Endothelial cell of umbilical vein (primary cell): ENCODE results near the gene RPRD2. TPM values are rescaled to one million over a fixed set of nuclear protein-coding genes. Genes with fewer than 3 reads are reported as not detected.

ENCODE experiments used
- BruUV-seq: library from RNA; stranded (reverse); fragments of 400-500 nt; replicated peaks from 2 replicates; lab custom pipeline; 2021; lab: Mats Ljungman, UMichigan
- CTCF ChIA-PET: fragments of 300-600, 350-600 bp; sonication (Branson Sonifier 250); formaldehyde crosslinking; loops from one replicate; lab custom pipeline; 2021; ENCODE audit warnings: antibody characterized with exemption, inconsistent platforms; lab: Charles Lee
- POLR2A ChIA-PET: fragments of 300-600, 350-600 bp; sonication (Branson Sonifier 250); formaldehyde crosslinking; loops from one replicate; lab custom pipeline; 2021; ENCODE audit warnings: antibody characterized with exemption, inconsistent platforms; lab: Charles Lee
- DNase-seq: peaks from one replicate; pipeline ENCODE4 v3.0.0-alpha.2; 2011; ENCODE audit warnings: low read depth, low spot score
- FAIRE-seq: peaks from 2 replicates; lab custom pipeline; 2011; peaks lifted over from hg19 to GRCh38; lab: Jason Lieb, UNC
- H2AFZ ChIP-seq: 2 replicates; pipeline ENCODE4 v1.6.0; 2012; ENCODE audit warnings: low read depth, low read length, control low read depth, inconsistent platforms
- H3K27ac ChIP-seq: 2 replicates; pipeline ENCODE4 v1.5.1; 2011; ENCODE audit warnings: low read depth, mild to moderate bottlenecking, control low read depth, low read length, moderate library complexity; ENCODE audit not compliant: insufficient read depth
- H3K27me3 ChIP-seq, 2 experiments: 2 replicates each; pipeline versions ENCODE4 v1.6.0 to v1.6.1; 2011; ENCODE audit warnings: low read length in 2 of 2, mixed read lengths in 1 of 2; ENCODE audit not compliant: control insufficient read depth in 2 of 2, insufficient read depth in 2 of 2
- H3K36me3 ChIP-seq, 2 experiments: 2 replicates in 1 of 2; 3 replicates in 1 of 2; pipeline ENCODE4 v1.5.1; 2011; ENCODE audit warnings: low read length in 2 of 2, mild to moderate bottlenecking in 1 of 2, moderate library complexity in 1 of 2; ENCODE audit not compliant: control insufficient read depth in 2 of 2, insufficient read depth in 2 of 2; ENCODE audit errors: extremely low read depth in 1 of 2
- H3K4me1 ChIP-seq: 3 replicates; pipeline ENCODE4 v1.5.1; 2011; ENCODE audit warnings: mild to moderate bottlenecking, low read length; ENCODE audit not compliant: control insufficient read depth, insufficient read depth; ENCODE audit errors: extremely low read depth
- H3K4me2 ChIP-seq: 2 replicates; pipeline ENCODE4 v1.6.1; 2011; ENCODE audit warnings: low read length, control low read depth, mixed read lengths; ENCODE audit not compliant: insufficient read depth
- H3K4me3 ChIP-seq, 3 experiments: fragments of 200-600 bp in 1 of 3; sonication (generic), shearing (Covaris generic) in 1 of 3; replicated peaks in 1 of 3; 2 replicates each; pipeline ENCODE4 v1.5.1; 2011 to 2016; ENCODE audit warnings: control low read depth in 3 of 3, low read length in 3 of 3, mild to moderate bottlenecking in 2 of 3, inconsistent platforms in 1 of 3, low read depth in 1 of 3, moderate library complexity in 1 of 3; ENCODE audit not compliant: insufficient read depth in 1 of 3
- H3K79me2 ChIP-seq: 2 replicates; pipeline ENCODE4 v1.6.0; 2012; ENCODE audit warnings: low read length, inconsistent platforms; ENCODE audit not compliant: control insufficient read depth, insufficient read depth
- H3K9ac ChIP-seq: replicated peaks from 2 replicates; pipeline ENCODE3; 2011; ENCODE audit warnings: low read length, control low read depth; ENCODE audit not compliant: insufficient read depth; ENCODE audit errors: extremely low read depth
- H3K9me1 ChIP-seq: replicated peaks from 3 replicates; pipeline ENCODE4 v1.6.0; 2011; ENCODE audit warnings: mild to moderate bottlenecking, low read length; ENCODE audit not compliant: control insufficient read depth, insufficient read depth; ENCODE audit errors: extremely low read depth
- H3K9me3 ChIP-seq: replicated peaks from 2 replicates; pipeline ENCODE4 v1.5.1; 2012; ENCODE audit warnings: low read length, inconsistent platforms; ENCODE audit not compliant: control insufficient read depth, insufficient read depth
- H4K20me1 ChIP-seq: replicated peaks from 2 replicates; pipeline ENCODE3; 2011; ENCODE audit warnings: mild to moderate bottlenecking, low read length; ENCODE audit not compliant: control insufficient read depth, insufficient read depth; ENCODE audit errors: extremely low read depth
- EZH2 ChIP-seq: IDR thresholded peaks from 2 replicates; pipeline ENCODE4 v1.6.1; 2012; ENCODE audit warnings: borderline replicate concordance, low read depth, mild to moderate bottlenecking, moderate library complexity, low read length, inconsistent platforms; ENCODE audit not compliant: severe bottlenecking
- FOS ChIP-seq: IDR thresholded peaks from 2 replicates; pipeline ENCODE4 v1.6.1; 2011; ENCODE audit warnings: mild to moderate bottlenecking, low read length, moderate library complexity, borderline replicate concordance; ENCODE audit not compliant: insufficient read depth
- GATA2 ChIP-seq: IDR thresholded peaks from 2 replicates; pipeline ENCODE4 v1.7.0; 2011; ENCODE audit warnings: low read depth, mild to moderate bottlenecking, moderate library complexity, mixed read lengths, low read length; ENCODE audit not compliant: insufficient read length, insufficient read depth
- JUN ChIP-seq: IDR thresholded peaks from 2 replicates; pipeline ENCODE4 v1.6.1; 2011; ENCODE audit warnings: borderline replicate concordance, low read depth; ENCODE audit not compliant: insufficient read length, insufficient read depth
- MYC ChIP-seq: IDR thresholded peaks from one replicate; pipeline ENCODE4 v1.6.1; 2011; ENCODE audit warnings: mild to moderate bottlenecking, low read depth, low read length
- POLR2A ChIP-seq: IDR thresholded peaks from 2 replicates; pipeline ENCODE4 v1.6.1; 2012; ENCODE audit warnings: low read depth, mild to moderate bottlenecking, control low read depth, low read length
- POLR2AphosphoS5 ChIP-seq: IDR thresholded peaks from 2 replicates; pipeline ENCODE4 v1.6.1; 2012; ENCODE audit warnings: low read depth, mild to moderate bottlenecking, control low read depth, low read length, moderate library complexity; ENCODE audit not compliant: insufficient read depth
- dilution Hi-C: fragments of 300-500 bp; cut with MboI; formaldehyde crosslinking; loops from one replicate; pipeline ENCODE4 v1.15.0; 2019; ENCODE audit warnings: low sequenced_read_pairs; ENCODE audit not compliant: extremely low pct_ligation_motif_present
- intact Hi-C: fragments of 100-400 bp; cut with micrococcal nuclease; formaldehyde crosslinking; loops from one replicate; pipeline ENCODE4 v1.10.0; 2022
- polyA plus RNA-seq, 4 experiments: library from polyadenylated mRNA; depleted of rRNA in 3 of 4; stranded (reverse) in 3 of 4; unstranded in 1 of 4; fragments of >200 nt; gene quantifications; 2 replicates each; pipeline versions ENCODE4 v1.2.1 to v1.2.3, GENCODE V29; 2011 to 2012; ENCODE audit warnings: missing spikeins in 1 of 4
- total RNA-seq: library from RNA; stranded (reverse); gene quantifications from 2 replicates; pipeline ENCODE4 v1.2.3, GENCODE V29; 2021
- TF ChIP-seq, protein P1 (sequence below), 2 donors: IDR thresholded peaks; 1 replicate in 1 of 2; 2 replicates in 1 of 2; pipeline ENCODE4 v1.5.1; 2011; ENCODE audit warnings: low read length in 2 of 2, mild to moderate bottlenecking in 2 of 2, moderate library complexity in 2 of 2, control low read depth in 1 of 2, inconsistent platforms in 1 of 2, low read depth in 1 of 2; ENCODE audit not compliant: insufficient read depth in 1 of 2; ENCODE audit errors: extremely low read depth in 1 of 2

RPRD2 gene
- total and polyA plus RNA-seq, 2 donors (not counting 3 experiments of a cell fraction or from before 2014, with no cell fraction given): 12.9 to 23.9 TPM

DNA sequence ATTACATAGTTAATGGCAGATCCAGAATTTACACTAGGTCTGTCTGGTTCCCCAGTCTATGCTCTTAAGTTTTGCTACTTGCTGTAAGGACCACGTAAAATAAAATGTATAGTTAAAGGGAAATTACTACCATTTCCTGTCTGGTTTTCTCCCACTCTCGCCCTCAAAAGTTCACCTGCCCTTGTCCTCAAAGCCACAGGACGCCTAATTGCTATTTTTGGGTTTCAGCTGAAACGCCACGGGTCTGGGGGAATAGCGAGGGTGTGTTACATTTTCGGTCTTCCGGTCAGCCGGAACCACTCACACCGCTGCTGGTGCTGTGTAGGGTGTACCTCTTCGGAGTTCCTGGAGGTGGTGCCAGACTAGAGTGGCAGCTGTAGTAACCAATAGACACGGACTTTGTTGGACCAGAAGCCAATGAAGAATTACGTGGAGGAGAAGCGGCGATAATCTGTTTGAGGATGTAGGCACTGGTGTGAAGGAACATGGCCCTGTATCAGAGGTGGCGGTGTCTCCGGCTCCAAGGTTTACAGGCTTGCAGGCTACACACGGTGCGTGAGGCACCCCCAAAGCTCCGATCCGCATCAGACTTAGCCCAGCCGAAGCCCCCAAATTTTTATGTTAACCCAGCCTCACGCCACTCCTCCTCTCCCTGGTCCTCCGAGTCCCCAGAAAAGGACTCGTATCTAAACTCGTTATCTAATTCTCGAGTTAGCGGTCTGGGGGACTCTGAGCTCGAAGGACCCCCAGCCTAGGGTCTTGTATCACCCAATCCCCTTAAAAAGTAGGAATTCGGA lies 123.2 kb downstream of the RPRD2 start, which contains the start of gene TARS2:
Gene TARS2, plus strand, starts transcription at position 454 of the 797 bp plus-strand sequence. Its CDS starts 32 bp downstream, at position 486.
- no peaks in the 10 kb centered on the region for H3K79me2 ChIP-seq
- TF ChIP-seq, protein P1, sequence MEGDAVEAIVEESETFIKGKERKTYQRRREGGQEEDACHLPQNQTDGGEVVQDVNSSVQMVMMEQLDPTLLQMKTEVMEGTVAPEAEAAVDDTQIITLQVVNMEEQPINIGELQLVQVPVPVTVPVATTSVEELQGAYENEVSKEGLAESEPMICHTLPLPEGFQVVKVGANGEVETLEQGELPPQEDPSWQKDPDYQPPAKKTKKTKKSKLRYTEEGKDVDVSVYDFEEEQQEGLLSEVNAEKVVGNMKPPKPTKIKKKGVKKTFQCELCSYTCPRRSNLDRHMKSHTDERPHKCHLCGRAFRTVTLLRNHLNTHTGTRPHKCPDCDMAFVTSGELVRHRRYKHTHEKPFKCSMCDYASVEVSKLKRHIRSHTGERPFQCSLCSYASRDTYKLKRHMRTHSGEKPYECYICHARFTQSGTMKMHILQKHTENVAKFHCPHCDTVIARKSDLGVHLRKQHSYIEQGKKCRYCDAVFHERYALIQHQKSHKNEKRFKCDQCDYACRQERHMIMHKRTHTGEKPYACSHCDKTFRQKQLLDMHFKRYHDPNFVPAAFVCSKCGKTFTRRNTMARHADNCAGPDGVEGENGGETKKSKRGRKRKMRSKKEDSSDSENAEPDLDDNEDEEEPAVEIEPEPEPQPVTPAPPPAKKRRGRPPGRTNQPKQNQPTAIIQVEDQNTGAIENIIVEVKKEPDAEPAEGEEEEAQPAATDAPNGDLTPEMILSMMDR (IDR thresholded peaks at IDR 0.05; ENCODE audit: extremely low read depth in 1 of 2, insufficient read depth in 1 of 2, low read depth in 1 of 2, low read length in 2 of 2): no peak
- TF ChIP-seq FOS (no peak), EZH2 (no peak), MYC (no peak), GATA2 (no peak), JUN (no peak), POLR2AphosphoS5 (peak; percentile 78), POLR2A (peak; percentile 84)
- peak within 1 kb of the TSS; percentile 53 to 81 (median 65) for H3K4me3 ChIP-seq
- ChIA-PET CTCF (interaction anchor here (1.1 to 1.2 kb wide), 2 partner anchors 29 to 45 kb away, joined by 3 to 8 read pairs; partner anchors contain the start of gene FALEC), POLR2A (interaction anchor here (0.6 kb wide), 1 partner anchor 183 kb away, joined by 8 read pairs; no protein-coding TSS in a partner anchor)
- DNase-seq: peak; percentile 99
- peaks cover 3 to 7% of the 10 kb centered on the region in 2 experiments for H3K36me3 ChIP-seq
- peaks cover 7% of the 10 kb centered on the region for H3K4me1 ChIP-seq
- peak; percentile 97 for FAIRE-seq
- dilution Hi-C loops: no loop called here
- H4K20me1 ChIP-seq: no peaks in the 10 kb centered on the region
- H3K4me2 ChIP-seq: peak within 1 kb of the TSS; percentile 87
- peak within 1 kb of the TSS; percentile 94 for H2AFZ ChIP-seq
- intact Hi-C loops: loop anchor here (1.0 to 2.0 kb wide), 4 partner anchors 21 to 72 kb away; partner anchors contain the start of genes ECM1 and FALEC
- H3K9ac ChIP-seq: peak within 1 kb of the TSS; percentile 75
- peak within 1 kb of the TSS; percentile 63 for H3K27ac ChIP-seq
- TSS peak; percentile 76 for BruUV-seq
- H3K27me3 ChIP-seq: no peaks in the 10 kb centered on the region
- H3K9me3 ChIP-seq: no peaks in the 10 kb centered on the region
- no peaks in the 10 kb centered on the region for H3K9me1 ChIP-seq
